NK-92 treated with Interleukin-12 subunit alpha and Interleukin-12 subunit beta, amount 100 ng/mL, for 24 hours (cell line): ENCODE measurements around the gene UBE2Z.
A peak's percentile ranks its signal among the peaks of the same experiment; 100 is the strongest.
"Not testable (repeated sequence)": the region's sequence is repeated elsewhere in the genome, so short reads cannot be mapped to it uniquely, and the experiment has no call there.

Experiments
- DNase-seq: peaks from one replicate; lab custom pipeline; 2025; lab: John Stamatoyannopoulos, UW

Gene UBE2Z

DNA sequence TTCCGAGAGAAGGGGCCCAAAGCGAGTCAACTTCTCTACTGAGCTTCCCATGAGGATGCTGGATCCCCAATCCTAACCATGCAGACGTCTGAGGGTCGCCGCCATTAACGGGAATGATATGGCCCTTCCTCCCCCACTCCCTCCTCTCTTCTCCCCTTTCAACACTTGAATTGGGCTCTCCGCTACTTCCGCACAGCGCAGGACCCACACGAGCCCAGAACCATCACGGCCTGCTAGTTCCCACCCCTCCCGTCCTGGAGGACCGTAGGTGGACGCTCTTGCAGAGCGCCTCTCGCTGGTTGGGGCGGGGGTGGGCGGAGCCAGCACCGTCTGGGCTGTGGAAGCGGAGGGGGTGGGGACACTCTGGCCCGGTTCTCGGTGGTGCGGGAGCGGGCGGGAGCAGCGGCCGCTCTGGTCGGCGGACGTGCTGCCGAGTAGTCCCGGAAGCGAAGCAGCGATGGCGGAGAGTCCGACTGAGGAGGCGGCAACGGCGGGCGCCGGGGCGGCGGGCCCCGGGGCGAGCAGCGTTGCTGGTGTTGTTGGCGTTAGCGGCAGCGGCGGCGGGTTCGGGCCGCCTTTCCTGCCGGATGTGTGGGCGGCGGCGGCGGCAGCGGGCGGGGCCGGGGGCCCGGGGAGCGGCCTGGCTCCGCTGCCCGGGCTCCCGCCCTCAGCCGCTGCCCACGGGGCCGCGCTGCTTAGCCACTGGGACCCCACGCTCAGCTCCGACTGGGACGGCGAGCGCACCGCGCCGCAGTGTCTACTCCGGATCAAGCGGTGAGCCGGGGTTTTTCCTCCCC lies at the start of gene UBE2Z:
Gene UBE2Z (plus strand): TSS at position 361 of the 797 bp plus-strand sequence. CDS start 97 bp downstream, at position 458.
- DNase-seq = peak; percentile 93

DNA sequence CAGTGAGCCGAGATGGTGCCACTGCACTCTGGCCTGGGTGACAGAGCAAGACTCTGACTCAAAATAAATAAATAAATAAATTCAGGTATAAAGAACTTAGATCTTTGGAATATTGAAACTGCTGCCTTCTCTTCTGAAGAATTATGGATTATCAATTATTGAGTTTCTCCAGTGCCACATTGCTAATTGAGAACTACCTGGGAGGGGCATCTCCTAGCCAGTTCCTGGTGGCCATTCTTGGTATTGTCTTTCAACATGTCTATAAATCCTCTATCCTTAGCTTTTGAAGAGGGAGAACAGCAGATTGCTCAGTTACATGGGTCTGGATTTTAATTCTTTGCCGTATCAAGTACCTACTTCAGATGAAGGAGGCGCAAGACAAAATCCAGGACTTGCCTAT lies 48.2 kb upstream of the UBE2Z start:
- DNase-seq = no peak

DNA sequence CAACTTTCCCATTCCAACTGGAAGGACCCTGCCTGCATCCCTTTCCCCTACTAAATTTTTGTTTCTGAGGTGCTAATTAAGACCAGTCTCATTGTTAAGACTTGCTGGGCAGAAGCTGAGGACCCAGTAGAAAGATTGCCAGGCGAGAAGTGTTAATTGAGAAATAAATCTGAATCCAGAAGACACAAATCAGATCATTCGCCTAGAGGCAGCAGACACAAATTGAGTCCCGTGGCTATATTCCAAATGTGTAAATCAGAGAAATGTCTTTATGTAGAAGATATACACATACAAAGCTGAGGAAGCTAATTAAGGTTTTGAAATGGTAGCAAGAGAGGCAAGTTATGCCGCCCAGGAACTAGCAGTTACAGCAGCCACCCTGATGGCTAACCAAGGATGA lies 47.8 kb upstream of the UBE2Z start:
- DNase-seq = no peak

DNA sequence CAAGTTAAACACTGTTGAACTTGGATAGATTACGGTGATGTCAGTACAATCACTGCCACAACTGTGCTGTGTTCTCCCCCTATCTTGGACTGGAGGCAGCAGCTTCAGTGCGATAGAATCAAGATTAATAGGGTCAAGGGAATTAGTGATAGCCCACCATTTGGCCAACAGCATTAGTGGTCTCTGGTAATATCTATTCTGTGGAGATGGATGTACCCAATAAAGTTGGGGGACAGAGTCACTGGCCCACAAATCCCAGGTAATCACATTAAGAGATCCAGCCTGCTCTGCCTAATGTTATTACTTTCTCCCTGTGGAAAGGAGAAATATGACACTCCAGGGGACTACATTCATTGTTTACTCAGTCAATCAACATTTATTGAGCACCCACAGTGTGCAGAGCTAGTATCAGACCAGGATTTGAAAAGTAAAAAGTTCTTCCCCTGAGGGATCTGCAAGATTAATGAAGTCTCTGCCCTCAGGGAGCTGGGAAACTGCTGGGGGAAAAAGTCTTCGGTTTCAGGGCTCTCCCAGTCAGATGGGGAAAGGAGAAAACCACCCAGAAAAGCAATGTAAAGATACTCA lies 39.2 kb upstream of the UBE2Z start:
- no peak for DNase-seq

DNA sequence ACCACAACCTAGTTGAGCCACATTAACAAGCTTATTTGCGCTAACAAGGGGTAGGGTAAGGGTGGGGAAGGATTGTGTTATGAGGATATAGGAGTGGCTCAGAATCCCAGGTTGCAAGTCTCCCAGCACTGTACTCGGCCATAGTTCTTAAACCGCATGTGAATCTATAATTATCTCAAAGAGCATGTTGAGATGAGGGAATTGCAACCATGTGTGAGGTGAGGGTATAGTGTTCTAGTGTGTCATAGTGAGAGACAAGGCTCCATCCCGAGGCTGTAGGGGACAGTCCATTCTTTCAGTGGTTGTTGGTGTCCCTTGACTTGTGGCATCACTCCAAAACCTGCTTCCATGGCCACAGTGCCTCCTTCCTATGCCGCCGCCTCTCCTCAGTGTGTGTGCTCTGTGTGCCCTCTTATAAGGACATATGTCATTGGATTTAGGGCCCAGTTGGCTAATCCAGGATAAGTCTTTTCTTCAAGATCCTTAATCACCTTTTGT lies 38.3 kb upstream of the UBE2Z start:
- DNase-seq = no peak

DNA sequence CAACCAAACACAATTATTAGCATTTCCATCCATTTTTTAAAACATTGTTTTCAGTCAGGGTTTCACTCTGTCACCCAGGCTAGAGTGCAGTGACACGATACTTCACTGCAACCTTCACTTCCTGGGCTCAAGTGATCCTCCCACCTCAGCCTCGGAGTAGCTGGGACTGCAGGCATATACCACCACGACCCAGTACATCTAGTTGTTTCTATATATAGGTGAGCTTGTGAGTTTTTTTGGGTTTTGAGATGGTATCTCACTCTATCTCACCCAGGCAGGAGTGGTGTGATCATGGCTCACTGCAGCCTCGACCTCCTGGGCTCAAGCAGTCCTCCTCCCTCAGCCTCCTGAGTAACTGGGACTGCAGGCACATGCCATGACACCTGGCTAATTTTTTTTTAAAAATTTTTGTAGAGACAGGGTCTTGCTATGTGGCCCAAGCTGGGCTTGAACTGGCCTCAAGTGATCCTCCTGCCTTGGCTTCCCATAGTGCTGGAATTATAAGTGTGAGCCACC lies 37.1 kb upstream of the UBE2Z start:
- DNase-seq = no peak

DNA sequence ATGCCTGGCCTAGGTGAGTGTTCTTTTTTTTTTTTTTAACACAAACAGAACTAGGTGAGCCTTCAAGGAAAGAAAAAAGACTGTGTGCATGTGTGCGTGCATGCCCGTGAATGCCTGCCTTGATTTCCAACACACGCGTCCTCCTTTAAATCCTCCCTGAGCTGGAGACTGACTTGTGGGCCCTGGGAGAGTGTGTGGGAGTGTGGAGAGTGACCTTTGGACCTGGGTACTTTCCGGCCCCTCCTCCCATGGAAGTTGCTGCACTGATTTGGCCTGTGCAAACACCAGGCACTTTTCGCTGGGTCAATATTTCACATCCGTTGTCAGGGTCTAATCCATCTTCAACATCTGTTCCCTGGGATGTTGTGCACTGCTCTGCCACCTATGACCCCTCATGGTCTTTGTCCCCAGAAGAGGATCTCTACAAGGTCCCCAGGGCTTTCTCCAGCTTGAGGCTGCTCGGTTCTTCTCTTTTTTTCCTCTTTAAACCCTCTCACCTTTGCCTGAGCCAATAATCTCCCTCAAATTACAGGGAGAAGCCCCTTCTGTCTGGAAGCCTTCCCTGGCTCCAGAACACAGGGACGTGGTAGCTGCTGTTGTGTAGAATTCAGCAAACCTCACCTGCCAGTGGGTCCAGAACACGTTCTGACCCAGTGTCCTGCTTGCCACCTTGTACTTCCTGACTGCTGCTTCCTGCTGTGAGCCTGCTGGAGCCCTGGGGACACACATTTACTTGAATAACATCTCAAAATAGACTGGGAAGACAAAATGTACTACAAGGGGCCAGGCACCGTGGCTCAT lies 36.5 kb upstream of the UBE2Z start:
- DNase-seq = no peak

DNA sequence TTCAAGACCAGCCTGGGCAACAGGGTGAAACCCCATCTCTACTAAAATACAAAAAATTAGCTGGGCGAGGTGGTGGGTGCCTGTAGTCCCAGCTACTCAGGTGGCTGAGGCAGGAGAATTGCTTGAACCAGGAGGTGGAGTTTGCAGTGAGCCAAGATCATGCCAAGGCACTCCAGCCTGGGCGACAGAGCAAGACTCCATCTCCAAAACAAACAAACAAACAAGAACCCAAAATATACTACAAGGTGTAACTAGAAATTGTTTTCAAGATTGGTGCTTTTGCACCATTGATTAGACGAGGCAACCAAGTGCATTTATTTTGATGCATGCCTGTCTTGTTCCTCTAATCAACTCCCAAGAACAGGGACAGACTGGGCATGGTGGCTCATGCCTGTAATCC lies 35.8 kb upstream of the UBE2Z start:
- not testable (repeated sequence) for DNase-seq

DNA sequence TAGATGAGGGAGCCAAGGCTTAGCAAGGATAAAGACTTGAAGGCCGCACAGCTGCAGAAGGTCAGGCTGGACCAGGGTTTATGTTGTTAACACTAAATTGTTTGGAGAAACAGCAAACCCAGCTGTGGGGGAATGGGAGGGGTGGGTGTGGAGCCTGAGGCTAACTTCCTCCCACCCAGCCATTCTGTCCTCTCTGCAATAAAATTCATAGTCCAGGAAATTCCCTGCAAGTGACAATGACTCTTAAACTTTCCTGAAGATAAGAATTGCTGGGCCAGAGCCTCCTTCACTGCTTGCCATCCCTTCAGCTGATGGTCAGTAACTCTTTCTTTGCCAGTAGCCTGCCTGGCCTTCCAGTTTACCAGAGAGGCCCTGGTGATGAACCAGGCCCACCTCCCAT lies 35.0 kb upstream of the UBE2Z start:
- DNase-seq = no peak

DNA sequence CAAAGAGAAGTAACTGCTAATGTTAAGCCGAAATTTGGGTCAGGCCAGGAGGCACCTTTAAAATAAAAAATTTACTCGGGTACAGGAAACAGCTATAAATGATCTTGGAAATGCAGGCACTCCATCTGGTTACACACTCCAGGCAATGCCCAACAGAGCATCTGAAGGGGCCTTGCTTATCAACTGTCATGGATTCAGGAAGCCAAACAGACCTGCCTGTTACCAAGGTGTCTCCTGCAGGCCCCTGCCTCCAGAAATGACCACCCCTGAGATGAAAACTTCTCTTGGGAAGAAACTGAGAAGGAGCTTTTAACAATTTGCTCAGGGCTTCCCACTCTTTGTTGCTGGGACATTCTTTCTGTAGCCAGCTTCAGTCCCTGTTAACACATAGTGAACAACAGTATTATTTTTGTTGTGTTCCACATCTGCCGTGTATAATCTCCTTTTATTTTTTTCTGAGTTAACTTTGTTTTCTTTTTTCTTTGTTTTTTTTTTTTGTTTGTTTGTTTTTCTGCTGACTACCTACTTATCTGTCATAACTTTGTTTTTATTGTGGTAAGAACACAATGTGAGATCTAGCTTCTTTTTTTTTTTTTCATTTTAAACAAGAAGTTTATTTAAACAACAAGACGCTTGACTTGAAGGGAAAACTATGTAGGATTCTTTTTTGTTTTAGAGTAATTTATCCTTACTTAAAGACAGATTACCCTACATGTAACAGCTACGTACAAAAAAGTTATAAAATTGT lies 34.3 kb upstream of the UBE2Z start:
- no peak for DNase-seq

DNA sequence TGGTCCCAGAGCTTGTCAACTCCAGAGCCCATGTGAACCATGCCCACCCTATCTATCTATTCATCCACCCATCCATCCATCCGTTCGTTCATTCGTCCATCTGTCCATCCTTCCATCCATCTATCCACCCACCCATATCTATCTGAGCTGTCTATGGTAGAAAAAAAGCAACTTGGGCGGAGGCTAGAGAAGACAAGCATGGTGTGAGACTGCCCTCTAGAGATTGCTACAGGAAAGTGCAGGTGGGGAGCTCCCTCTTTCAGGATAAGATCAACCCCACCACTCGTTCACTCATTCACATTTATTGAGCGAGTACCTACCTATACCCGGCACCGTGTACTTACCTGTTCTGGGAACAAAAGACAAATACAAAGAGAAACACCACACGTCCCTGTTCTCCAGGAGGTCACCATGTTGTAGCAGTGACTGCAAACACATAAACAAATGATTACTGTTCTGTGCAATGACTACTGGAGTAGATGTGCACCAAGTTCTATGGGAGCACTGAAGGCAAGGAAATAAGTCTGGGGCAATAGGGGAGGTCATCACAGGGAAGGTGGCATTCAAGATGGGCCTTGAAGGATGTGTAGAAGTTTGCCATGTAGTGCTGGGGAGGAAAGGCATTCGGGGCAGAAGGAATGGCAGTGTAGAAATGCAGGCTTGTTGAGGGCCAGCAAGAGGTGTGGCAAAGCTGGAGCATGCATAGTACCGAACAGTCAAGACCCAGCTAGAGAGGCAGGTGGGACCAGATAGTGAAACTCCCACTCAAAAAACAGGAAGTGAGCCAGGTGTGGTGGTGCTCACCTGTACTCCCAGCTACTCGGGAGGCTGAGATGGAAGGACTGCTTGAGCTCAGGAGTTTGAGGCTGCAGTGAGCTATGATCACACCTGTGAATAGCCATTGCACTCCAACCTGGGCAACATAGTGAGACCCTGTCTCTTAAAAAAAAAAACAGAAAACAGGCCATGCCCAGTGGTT lies 29.0 kb upstream of the UBE2Z start:
- DNase-seq = no peak

DNA sequence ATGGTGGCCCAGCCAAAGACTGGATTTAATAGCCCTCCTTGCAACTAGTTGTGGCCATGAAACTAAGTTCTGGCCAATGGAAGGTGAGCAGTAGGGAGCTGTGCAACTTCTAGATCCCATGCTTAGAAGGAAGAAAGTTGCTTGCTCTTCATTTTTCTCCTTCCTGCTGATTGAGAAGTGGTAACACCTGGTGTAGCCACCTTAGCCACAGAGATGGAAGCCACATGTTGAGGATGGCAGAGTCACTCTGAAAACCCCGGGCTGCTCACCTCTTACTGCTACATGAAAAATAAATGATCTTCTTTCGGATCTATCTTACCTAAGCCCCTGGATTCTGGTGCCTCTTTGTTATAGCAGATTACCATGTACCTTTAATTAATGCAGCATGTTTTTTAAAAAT lies 25.9 kb upstream of the UBE2Z start:
- DNase-seq = no peak

DNA sequence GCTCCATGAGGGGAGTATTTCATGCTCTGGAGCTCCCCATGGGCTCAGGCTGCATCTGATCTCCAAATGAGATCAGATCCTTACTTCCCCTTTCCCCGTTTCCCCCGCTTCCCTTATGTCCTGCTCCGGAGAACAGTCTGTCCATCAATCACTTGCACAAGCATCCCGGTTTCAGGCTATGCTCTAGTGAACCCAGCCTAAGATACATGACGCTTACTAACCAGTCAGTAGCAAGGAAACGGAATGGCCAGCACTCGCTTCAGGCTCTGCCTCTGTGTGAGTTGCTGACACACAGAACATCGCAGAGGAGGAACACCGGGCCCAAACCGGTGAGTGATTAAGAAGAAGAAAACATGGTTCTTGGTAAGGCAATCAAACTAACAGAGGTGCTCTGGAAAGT lies 25.0 kb upstream of the UBE2Z start:
- no peak for DNase-seq

DNA sequence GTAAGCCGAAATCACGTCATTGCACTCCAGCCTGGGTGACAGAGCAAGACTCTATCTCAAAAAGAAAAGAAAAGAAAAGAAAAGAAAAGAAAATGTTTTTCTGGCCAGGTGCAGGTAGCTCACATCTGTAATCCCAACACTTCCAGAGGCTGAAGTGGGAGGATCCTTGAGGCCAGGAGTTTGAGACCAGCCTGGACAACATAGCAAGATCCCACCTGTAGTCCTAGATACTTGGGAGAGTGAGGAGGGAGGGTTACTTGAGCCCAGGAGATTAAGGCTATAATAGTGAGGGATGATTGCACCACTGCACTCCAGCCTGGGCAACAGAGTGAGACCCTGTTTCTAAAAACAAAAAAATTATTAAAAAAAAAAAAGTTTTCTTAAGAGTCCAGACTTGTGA lies 18.1 kb upstream of the UBE2Z start:
- DNase-seq = no peak

DNA sequence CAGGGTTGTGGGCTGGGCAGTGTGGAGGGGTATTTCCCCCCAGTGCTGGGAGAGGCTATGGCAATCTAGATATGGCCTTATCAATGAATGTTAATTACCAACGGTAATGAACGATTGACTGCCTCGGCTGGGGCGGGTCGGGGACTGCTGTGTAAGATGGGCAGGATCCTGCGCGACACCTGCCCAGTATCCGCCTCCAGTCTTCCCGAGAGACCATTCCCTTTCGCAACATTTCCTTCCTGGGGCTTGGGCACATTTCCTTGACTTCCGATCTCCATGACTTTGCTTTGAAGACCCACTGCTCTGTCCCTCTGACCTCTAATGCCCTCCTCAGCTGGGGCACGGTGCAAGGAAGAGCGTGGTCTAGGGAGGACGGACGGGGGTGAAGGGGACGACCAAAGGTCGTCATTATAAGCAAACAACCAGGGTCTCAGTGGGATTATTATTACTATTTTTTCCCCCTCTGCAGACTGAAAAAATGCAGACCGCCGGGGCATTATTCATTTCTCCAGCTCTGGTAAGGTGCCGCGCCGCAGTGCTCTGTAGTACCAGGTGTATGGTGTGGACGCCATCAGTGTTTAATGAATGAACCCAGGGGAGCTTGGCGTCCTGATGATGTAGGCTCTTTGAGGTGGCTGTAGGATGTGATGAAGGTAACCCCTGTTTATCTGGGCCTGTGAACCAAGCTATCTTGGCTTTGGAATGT lies 15.1 kb upstream of the UBE2Z start:
- no peak for DNase-seq

DNA sequence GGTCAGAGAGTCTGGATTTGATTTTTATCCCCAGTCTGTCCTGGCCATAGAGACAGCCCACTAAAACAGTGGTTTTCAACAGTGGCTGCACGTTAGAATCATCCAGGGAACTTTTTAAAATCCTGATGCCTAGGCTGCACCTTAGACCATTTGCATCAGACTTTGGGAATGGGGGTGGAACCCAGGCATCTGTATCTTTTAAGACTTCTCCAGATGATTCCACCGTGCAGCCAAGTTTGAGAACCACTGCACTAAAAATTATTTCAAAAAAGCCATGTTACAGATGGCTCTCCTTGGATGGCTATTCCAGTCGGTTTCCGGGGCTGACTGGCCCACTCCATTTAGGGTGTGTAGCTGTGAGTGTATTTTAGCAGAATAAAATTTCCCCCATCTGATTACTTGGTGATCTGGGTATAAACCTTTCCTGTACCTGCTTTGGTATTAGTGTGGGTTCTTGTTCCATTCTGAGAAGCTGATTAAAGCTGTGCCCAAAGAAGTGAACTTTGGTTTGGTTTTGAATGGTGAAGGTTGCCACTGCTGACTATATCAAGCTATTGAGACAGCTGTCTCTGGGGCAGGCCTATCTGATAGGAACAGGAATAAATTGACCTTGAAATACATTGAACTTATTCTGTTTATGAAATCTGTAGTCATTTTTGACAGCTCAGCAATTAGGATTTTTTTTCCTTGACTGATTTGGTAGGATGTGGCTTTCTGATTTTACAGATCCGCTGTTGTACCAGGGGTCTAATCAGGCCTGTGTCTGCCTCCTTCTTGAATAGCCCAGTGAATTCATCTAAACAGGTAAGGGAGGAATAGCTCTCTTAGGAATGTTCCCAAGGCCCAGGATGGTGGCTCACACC lies 14.3 kb upstream of the UBE2Z start:
- no peak for DNase-seq

DNA sequence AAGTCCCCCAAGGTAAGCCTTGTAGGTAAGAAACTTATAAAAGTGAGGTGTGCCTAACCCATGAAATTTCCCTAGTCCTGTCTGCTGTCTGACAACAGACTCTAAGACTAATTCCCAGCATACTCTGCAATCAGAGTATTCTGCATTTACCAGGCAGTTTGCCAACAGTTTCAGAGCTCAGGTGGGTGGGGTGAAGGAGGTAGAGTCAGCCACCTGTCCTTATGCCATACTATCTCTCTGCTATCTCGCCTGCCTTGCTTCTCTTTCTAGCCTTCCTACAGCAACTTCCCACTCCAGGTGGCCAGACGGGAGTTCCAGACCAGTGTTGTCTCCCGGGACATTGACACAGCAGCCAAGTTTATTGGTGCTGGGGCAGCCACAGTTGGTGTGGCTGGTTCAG lies 13.3 kb upstream of the UBE2Z start:
- no peak for DNase-seq

DNA sequence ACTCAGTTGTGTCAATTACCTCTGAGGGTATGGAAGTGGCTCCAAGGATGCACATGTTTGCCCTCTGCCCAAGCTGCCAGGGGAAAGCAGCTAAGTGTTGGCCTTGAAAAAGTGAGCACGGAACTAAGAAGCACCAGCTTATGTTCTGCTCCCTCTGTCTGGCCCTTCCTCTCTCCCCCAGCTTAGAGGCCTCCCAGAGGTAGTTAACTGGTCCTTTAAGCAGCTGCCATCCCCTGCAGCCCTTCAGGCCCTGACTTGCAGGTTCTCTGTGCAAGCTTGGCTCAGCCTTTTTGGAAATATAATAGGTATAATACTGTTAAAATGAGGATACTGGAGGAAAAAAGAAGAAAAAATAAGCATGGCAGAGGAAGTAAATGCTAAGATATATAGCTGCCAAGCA lies 7.0 kb upstream of the UBE2Z start:
- no peak for DNase-seq

DNA sequence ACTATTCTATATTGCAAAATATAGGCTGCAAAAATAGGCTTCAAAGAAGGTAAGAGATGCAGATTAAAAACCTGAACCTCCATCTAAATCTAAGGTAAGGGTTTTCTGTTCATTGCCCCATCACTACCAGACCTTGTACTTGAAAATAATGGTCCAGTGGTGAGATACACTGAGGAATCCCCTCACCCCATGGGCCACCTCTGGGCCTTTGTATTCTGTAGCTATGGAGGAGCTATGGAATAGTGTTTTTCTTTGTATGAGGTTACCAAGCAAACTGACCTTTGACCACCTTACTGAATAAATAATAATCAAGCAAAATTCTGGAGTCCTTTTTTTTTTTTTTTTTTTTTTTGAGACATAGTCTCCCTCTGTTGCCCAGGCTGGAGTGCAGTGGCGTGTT lies 4.8 kb upstream of the UBE2Z start:
- no peak for DNase-seq
